Right renal cortex interstitium (tissue), 3 donors: ENCODE results near the gene PCGF2. TPM values are rescaled to one million over a fixed set of nuclear protein-coding genes. Genes with fewer than 3 reads are reported as not detected.
"Not testable (repeated sequence)": the region's sequence is repeated elsewhere in the genome, so short reads cannot be mapped to it uniquely, and the experiment has no call there.

Source experiments
- DNase-seq, 3 donors: peaks; one replicate each; pipeline ENCODE4 v3.0.0-alpha.2; 2013; ENCODE audit warnings: low read depth in 3 of 3, low spot score in 2 of 3
- polyA plus RNA-seq, 3 donors: library from polyadenylated mRNA; unstranded; fragments of 120-200 nt; gene quantifications; one replicate each; pipeline ENCODE4 v1.2.1, GENCODE V29; 2013; ENCODE audit not compliant: insufficient read length in 3 of 3

Gene PCGF2
- 10 to 100 TPM; 56.6 to 70.4 (median 59.4) TPM for polyA plus RNA-seq

GRCh38 chr17:38748149-38748891 is at the start of gene PCGF2:
Gene PCGF2, minus strand, starts transcription at chr17:38748336. Its CDS starts 7,934 bp downstream, at chr17:38740402.
- DNase-seq, result peak in 2 of 3 donors; percentile 90 to 92

- DNase-seq, result no peak
Observed at GRCh38 chr17:38797828-38798227, 49.7 kb upstream of the PCGF2 start.

GRCh38 chr17:38797158-38797490 is 49.0 kb upstream of the PCGF2 start:
- DNase-seq, result no peak

GRCh38 chr17:38796451-38797157 is 48.5 kb upstream of the PCGF2 start:
- no peak for DNase-seq

GRCh38 chr17:38794221-38794620 is 46.1 kb upstream of the PCGF2 start:
- no peak for DNase-seq

- no peak for DNase-seq
Observed at GRCh38 chr17:38791162-38791561, 43.0 kb upstream of the PCGF2 start.

- DNase-seq, result not testable (repeated sequence)
Observed at GRCh38 chr17:38790148-38790707, 42.1 kb upstream of the PCGF2 start.

GRCh38 chr17:38789185-38789584 is 41.0 kb upstream of the PCGF2 start:
- DNase-seq, result no peak

GRCh38 chr17:38787999-38788398 is 39.9 kb upstream of the PCGF2 start:
- DNase-seq, result not testable (repeated sequence)

GRCh38 chr17:38786372-38786771 is 38.2 kb upstream of the PCGF2 start:
- no peak for DNase-seq

GRCh38 chr17:38783227-38783626 is 35.1 kb upstream of the PCGF2 start:
- DNase-seq, result no peak

- no peak for DNase-seq
Observed at GRCh38 chr17:38779965-38780752, 32.0 kb upstream of the PCGF2 start.

GRCh38 chr17:38777641-38778250 is 29.6 kb upstream of the PCGF2 start:
- DNase-seq, result no peak

GRCh38 chr17:38773258-38773657 is 25.1 kb upstream of the PCGF2 start:
- DNase-seq, result no peak

- no peak for DNase-seq
Observed at GRCh38 chr17:38768417-38768816, 20.3 kb upstream of the PCGF2 start.

GRCh38 chr17:38766341-38766740 is 18.2 kb upstream of the PCGF2 start:
- no peak for DNase-seq

- no peak for DNase-seq
Observed at GRCh38 chr17:38762231-38762630, 14.1 kb upstream of the PCGF2 start.

GRCh38 chr17:38761612-38762011 is 13.5 kb upstream of the PCGF2 start:
- DNase-seq, result no peak

- DNase-seq, result no peak
Observed at GRCh38 chr17:38753071-38753506, 5.0 kb upstream of the PCGF2 start.

- DNase-seq, result peak; percentile 95 to 99 (median 98)
Observed at GRCh38 chr17:38752308-38753070, 4.4 kb upstream of the PCGF2 start, which contains the start of gene PSMB3. Gene PSMB3, plus strand, starts transcription at chr17:38752741. Its CDS starts 86 bp downstream, at chr17:38752827.
